ENCODE results near the gene NR3C1.

Gene NR3C1

DNA sequence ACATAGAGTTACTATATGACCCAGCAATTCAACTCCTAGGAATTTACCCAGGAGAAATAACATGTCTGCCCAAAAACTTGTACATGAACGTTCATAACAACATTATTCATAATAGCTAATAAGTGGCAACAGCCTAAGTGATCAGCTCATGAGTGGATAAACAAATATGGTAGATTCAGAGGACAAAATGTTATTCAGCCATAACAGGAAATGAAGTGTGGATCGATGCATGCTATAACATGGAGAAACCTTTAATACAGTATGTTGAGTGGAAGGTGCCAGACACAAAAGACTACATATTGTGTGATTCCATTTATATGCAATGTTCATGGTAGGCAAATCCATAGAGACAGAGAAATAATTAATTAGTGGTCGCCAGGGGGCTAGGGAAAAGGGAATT, 22.3 kb upstream of the NR3C1 start:
- DNase-seq, result no peak

- DNase-seq, result no peak
These were observed 14.8 kb upstream of the NR3C1 start for GRCh38 chr5:143418140-143418866.

DNA sequence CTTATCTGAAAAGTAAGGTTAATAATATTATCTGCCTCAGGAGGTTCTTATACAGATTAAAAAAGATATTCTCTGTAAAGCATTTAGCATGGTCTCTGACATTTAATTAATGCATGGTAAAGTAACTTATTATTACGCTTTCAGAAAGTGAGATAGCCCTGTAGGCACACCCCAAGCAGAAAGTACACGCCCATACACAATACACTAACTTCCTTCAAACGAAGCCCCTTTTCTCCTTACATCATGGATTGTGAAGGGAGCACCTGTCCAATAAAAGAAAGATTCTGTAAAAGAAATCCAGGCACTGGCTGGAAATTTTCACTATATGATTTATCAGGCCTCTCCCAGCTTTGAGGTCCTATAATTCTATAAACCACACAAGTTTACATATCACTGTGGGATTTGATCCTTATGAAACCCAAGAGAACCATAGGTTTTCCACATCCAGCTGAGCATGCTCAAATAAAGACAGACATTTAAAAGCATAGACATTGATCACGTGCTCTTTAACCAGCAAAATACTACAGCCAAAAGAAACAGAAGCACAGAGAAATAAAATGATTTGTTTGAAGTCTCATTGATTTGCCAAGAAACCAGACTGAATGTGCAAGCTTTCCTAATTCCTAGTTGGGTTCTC, 14.1 kb upstream of the NR3C1 start:
- no peak for DNase-seq

DNA sequence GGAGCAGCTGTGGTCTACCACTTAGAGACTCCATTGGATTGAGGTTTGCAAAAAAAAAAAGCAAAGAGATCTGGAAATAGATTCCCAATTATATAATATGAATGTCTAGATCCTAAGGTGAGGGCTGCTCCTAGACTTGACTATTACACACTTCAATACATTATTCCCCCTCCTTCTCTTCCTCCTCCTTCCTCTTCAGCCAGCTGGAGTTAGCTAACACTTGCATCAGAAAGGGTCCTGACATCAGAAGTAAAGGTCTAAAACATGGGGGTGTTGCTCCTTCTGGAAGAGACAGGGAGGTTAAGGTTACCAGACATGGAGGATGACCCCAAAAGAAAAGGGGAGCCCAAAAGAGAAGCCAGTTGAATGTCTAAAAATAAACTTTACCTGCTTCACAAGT, 12.9 kb upstream of the NR3C1 start:
- no peak for DNase-seq

- no peak for DNase-seq
These were observed 10.6 kb upstream of the NR3C1 start for GRCh38 chr5:143413958-143414669.

DNA sequence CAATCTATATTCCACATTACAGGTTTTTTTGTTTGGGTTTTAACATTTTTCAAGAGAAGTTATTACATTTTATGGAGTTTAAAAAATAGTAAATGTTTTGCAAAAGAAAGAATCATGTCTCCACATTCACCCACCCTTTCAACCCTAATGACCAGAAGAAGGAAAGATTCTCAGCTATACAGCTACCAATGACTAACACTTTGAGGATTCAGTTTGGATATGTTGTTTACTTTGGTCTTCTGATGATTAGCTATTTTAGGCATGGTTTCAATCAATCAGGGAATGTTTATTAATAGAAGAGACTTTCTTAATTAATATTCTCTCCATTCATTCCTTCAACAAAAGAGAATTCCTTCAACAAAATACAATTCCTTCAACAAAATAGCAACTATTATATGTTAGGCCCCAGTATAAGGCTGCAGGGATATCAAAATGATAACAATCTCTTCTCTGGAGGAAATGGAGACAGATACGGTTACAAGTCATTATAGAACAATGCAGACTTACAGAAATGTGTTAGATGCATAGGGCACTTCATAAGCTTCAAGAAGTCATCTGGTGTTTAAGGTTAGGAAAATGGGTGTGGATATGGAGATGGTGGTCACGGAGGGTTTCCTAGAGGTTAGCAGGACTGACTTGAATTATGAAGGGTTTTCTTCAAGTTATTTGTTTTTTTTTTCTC, 9.3 kb upstream of the NR3C1 start:
- no peak for DNase-seq

DNA sequence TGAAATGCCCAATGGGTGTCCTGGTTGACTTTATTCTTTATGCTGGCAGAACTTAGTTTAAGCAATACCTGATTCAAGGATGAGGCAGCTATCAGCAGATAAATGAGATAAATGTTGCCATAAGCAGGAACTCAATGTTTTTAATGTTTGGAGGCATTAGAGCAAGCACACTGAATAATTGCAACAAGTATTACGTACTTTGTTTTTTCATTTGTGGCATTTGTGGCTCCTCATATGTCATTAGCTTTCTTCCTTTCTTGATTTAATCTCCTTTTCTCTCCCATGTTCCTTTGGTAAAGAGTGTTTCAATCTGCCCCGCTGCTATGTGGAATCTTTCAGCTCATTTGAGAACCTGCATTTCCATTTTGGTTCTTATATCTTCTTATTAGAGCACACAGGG, 6.4 kb upstream of the NR3C1 start:
- DNase-seq, result no peak

DNA sequence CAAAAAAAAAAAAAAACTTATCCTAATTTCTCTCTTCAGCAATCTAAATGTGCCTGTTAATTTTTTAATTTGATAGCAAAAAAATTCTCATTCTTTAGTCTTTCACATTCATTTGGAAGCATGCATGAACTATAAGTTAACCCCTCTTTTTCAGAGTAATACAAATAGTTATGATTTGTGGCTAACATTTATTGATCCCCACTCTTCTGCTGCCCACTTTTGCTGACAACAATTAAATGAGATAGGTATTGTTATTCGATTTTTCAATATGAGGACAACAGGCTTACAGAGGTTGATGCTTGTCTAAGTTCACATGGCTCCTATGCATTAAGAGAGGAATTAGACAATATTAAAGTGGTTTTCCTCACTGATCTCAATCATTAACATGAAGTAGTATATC, 2.9 kb upstream of the NR3C1 start:
- DNase-seq, result no peak

- DNase-seq, result no peak
These were observed 2.3 kb upstream of the NR3C1 start for GRCh38 chr5:143405849-143406098.

GRCh38 chr5:143405063-143405848, 1.8 kb upstream of the NR3C1 start:
- no peak for DNase-seq

GRCh38 chr5:143404416-143405062, 1.1 kb upstream of the NR3C1 start:
- DNase-seq, result no peak

DNA sequence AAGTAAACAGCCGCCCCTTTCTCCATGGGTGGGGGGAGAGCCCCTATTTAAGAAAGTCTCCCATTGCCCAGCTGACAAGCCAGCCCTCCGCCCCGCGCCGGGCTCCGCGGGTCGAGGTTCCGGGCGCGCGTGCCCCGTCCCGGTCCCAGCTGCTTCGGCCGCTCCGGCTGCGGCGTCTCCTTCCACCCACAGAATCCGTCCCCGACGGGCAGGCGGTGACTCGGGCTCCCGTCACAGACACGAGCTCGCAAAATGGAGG, 223 bp downstream of the NR3C1 start:
- no peak for DNase-seq

- no peak for DNase-seq
These were observed 743 bp downstream of the NR3C1 start for GRCh38 chr5:143402553-143403333.

DNA sequence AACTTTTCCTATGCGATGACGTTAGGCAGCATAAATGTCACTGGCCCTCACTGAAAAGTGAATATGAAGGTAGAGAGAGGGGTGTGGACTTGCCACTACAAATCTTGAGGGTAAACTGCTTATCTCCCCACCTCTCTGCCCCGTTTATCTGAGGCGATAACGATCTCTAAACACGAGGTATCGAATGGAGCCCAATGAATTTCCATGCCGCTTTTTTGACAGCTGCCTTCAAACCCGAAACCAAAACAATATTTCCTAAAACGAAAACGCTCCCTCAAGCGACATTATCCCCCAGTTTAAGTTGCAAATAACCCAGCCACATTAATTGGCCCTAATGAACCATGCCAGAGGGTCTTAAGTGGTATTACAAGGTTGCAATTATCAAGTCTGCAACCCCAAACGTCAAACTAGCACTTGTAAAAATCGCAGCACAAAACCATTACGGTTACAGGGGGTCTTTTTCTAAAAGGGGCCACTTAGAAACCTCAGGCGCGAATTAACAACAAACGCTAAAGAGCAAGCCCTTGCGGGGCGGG, 1.4 kb downstream of the NR3C1 start:
- no peak for DNase-seq

DNA sequence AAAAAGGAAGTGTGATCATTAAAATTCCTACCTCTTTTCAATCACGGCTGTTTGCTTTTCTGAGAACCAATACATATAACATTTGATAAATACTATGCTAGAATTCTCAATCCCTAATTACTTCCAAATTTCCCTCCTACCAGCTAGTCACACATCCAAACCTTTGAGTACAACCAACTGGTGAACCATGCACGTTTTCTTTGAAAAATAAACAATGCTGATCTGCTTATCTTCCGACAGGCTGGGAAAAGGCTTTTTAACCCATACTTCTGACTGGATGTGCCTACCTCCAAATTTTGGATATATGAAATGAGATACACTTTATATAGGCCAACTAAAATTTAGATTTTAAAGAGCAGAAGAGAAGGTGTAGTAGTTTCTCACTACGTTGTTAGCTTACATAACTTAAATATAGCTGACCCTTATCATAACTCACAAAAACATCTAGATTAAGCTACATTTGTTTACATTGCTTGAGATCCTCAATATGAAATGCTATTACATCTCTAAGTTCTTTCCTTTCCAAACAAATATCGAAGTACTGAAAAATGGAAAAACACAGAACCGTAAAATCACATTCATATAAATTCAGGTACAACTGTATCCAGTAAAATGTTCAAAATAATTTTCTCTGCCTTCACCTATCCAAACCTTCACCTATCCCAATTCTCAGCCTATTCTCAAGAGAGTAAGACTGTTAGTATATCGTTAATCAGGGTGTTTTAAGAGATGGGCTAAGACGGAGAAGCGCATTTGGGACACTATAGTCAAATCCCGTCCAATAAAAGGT, 2.1 kb downstream of the NR3C1 start:
- no peak for DNase-seq

DNA sequence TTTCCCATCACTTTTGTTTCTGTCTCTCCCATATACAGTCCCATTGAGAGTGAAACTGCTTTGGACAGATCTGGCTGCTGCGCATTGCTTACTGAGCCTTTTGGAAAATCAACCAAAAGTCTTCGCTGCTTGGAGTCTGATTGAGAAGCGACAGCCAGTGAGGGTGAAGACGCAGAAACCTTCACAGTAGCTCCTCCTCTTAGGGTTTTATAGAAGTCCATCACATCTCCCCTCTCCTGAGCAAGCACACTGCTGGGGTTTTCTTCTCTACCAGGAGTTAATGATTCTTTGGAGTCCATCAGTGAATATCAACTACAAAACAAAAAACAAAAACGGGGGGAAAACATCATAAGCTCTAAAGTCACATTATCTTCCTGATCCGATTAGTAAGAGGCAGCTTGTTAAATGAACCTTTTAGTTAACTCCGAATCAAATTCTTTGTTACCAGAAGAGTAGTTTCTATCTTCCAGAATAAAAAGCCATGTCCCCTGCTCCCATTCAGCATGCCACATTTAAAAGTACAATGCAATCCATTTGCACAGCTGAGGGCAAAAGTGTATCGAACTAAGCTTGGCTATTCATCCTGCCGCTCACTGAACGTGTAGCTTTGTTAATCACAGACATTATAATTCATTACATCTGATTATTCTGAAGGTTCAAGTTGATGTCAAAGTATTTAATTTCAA, 2.8 kb downstream of the NR3C1 start:
- DNase-seq, result no peak

DNA sequence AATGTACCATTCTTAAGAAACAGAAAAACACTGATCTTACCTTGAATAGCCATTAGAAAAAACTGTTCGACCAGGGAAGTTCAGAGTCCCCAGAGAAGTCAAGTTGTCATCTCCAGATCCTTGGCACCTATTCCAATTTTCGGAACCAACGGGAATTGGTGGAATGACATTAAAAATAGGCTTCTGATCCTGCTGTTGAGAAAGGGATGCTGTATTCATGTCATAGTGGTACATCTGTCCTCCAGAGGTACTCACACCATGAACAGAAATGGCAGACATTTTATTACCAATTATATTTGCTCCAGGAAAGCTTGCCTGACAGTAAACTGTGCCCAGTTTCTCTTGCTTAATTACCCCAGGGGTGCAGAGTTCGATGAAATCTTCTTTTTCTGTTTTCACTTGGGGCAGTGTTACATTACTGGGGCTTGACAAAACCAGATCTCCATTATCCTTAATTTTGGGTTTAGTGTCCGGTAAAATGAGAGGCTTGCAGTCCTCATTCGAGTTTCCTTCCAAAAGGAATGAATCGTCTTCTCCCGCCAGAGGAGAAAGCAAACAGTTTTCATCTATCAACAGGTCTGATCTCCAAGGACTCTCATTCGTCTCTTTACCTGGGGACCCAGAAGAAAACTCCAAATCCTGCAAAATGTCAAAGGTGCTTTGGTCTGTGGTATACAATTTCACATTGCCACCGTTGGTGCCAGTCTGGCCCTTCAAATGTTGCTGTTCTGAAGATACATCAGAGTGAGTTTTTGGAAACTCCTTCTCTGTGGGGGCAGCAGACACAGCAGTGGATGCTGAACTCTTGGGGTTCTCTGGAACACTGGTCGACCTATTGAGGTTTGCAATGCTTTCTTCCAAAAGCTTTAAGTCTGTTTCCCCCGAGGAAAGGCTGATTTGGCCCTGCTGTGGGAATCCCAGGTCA, 3.6 kb downstream of the NR3C1 start:
- no peak for DNase-seq

- DNase-seq, result no peak
These were observed 4.8 kb downstream of the NR3C1 start for GRCh38 chr5:143398451-143399237.

GRCh38 chr5:143398053-143398355, 5.5 kb downstream of the NR3C1 start:
- DNase-seq, result no peak

Data from cortex of kidney (tissue), 1 donor.